ENCODE results near the gene NOXA1.

- TF ChIP-seq CTCF (IDR thresholded peaks at IDR 0.05; ENCODE audit: insufficient read depth, low read depth, low read length) (no peak), EZH2 (IDR thresholded peaks at IDR 0.05; ENCODE audit: insufficient read depth, low read length) (no peak)
Measured at GRCh38 chr9:137462396-137462985, 39.3 kb downstream of the NOXA1 start.
